Skeletal muscle satellite cell (primary cell): ENCODE data around the gene ANKRD13A.
"Not testable (repeated sequence)": the region's sequence is repeated elsewhere in the genome, so short reads cannot be mapped to it uniquely, and the experiment has no call there.

Experiments used
- H3K27me3 ChIP-seq: 2 replicates; pipeline ENCODE4 v1.7.0; 2013; ENCODE audit warnings: low read length; ENCODE audit not compliant: control insufficient read depth, insufficient read depth
- H3K36me3 ChIP-seq: 2 replicates; pipeline ENCODE4 v1.7.0; 2013; ENCODE audit warnings: mild to moderate bottlenecking, control low read depth, low read length; ENCODE audit not compliant: insufficient read depth
- H3K4me1 ChIP-seq: 2 replicates; pipeline ENCODE4 v1.7.0; 2013; ENCODE audit warnings: low read length; ENCODE audit not compliant: control insufficient read depth, insufficient read depth
- H3K4me2 ChIP-seq: 2 replicates; pipeline ENCODE4 v1.7.0; 2013; ENCODE audit warnings: mild to moderate bottlenecking, low read length
- H3K4me3 ChIP-seq: 2 replicates; pipeline ENCODE4 v1.7.0; 2013; ENCODE audit warnings: low read length
- H3K9ac ChIP-seq: 2 replicates; pipeline ENCODE4 v1.7.0; 2013; ENCODE audit warnings: mild to moderate bottlenecking, low read depth, low read length, moderate library complexity
- H3K9me3 ChIP-seq: replicated peaks from 2 replicates; pipeline ENCODE4 v1.7.0; 2013; ENCODE audit warnings: mild to moderate bottlenecking, control low read depth, low read length

ANKRD13A gene

DNA sequence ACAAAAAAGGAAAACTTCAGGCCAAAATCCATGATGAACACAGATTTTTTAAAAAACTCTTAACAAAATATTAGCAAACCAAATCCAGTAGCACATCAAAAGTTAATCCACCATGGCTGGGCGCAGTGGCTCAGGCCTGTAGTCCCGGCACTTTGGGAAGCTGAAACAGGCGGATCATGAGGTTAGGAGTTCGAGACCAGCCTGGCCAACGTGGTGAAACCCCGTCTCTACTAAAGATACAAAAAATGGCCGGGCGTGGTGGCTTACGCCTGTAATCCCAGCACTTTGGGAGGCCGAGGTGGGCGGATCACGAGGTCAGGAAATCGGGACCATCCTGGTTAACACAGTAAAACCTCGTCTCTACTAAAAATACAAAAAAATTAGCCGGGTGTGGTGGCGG lies 13.0 kb upstream of the ANKRD13A start:
- H3K4me1 ChIP-seq, H3K4me3 ChIP-seq, H3K9me3 ChIP-seq, H3K4me2 ChIP-seq, H3K27me3 ChIP-seq, H3K9ac ChIP-seq: not testable (repeated sequence)
- peaks cover 66% of the 10 kb centered on the region for H3K36me3 ChIP-seq

DNA sequence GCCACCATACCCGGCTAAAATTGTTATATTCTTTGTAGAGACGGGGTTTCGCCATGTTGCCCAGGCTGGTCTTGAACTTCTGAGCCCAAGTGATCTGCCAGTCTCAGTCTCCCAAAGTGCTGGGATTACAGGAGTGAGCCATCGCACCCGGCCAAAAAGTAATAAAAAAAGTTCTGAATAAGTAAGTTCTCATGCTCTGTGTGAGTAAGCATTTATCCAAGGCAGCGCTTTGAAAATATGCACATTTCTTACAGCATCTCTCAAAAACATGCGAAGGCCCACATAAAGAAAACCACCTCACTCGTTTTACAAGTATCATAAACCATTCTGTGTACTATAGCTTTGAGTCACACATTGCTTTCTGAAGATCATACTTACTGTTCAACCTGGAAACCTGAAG lies 11.6 kb upstream of the ANKRD13A start:
- Histone ChIP-seq H3K27me3 (no peaks in the 10 kb centered on the region), H3K4me1 (no peaks in the 10 kb centered on the region), H3K4me3 (no peak overlapping the region), H3K9me3 (no peaks in the 10 kb centered on the region), H3K36me3 (peaks cover 58% of the 10 kb centered on the region), H3K9ac (no peak overlapping the region), H3K4me2 (no peak overlapping the region)

DNA sequence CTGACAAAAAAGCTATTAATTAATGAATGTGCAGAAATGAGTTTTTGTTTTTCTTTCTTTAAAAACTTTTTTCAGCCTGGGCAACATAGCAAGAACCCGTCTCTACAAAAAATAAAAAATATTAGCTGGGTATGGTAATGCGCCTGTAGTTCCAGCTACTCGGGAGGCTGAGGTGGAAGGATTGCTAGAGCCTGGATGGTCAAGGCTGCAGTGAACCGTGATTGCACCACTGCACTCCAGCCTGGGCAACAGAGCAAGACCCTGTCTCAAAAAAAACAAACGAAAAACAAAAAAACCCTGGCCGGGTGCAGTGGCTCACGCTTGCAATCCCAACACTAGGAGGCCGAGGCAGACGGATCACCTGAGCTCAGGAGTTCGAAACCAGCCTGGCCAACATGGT lies 11.0 kb upstream of the ANKRD13A start:
- Histone ChIP-seq H3K27me3 (no peaks in the 10 kb centered on the region), H3K9me3 (no peaks in the 10 kb centered on the region), H3K9ac (no peak overlapping the region), H3K4me2 (no peak overlapping the region), H3K4me3 (no peak overlapping the region), H3K4me1 (no peaks in the 10 kb centered on the region), H3K36me3 (peaks cover 52% of the 10 kb centered on the region)

DNA sequence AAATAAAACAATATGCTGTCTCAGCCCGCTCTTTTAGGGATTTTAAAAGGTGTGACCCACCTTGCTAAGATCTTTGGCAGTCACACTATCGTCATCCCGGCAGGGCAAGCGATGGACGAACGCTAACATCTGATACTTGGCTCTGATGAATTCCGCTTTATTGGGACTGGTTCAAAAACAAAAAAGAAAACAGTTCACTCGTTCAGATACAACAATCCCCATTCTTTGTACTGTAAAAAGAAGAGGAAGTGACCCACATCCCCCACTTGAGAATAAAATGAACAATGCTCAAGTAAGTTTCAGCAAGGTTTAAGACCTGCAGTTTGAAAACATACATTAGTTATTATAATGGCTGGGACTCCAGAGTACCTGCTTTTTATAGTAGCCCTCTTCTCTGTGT lies 10.3 kb upstream of the ANKRD13A start:
- H3K9me3 ChIP-seq, result no peaks in the 10 kb centered on the region
- H3K4me2 ChIP-seq, result no peak overlapping the region
- no peak overlapping the region for H3K9ac ChIP-seq
- H3K4me1 ChIP-seq, result peaks cover 2% of the 10 kb centered on the region
- H3K4me3 ChIP-seq, result no peak overlapping the region
- H3K27me3 ChIP-seq, result no peaks in the 10 kb centered on the region
- peaks cover 45% of the 10 kb centered on the region for H3K36me3 ChIP-seq

DNA sequence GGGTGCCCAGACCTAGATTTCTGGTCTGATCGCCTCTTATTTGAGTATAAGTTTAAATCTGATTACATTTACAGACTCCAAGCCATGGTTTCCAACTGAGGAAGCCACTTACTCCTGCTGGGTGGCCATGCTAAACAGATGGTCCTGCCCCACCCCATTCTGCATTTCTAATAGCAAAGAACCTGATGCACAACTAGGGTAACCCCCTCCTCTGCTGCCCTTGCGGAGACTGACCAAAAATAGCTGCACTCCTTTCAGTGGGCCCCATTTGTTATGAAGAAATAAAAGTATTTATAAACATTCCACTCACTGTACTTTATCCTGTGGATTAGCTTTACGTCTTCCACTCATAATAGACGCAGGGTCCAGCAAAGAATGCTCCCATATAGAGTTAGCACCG lies 9.8 kb upstream of the ANKRD13A start:
- no peak overlapping the region for H3K4me2 ChIP-seq
- peaks cover 44% of the 10 kb centered on the region for H3K36me3 ChIP-seq
- no peaks in the 10 kb centered on the region for H3K27me3 ChIP-seq
- H3K9me3 ChIP-seq, result no peaks in the 10 kb centered on the region
- H3K4me1 ChIP-seq, result peaks cover 7% of the 10 kb centered on the region
- H3K4me3 ChIP-seq, result no peak overlapping the region
- no peak overlapping the region for H3K9ac ChIP-seq

DNA sequence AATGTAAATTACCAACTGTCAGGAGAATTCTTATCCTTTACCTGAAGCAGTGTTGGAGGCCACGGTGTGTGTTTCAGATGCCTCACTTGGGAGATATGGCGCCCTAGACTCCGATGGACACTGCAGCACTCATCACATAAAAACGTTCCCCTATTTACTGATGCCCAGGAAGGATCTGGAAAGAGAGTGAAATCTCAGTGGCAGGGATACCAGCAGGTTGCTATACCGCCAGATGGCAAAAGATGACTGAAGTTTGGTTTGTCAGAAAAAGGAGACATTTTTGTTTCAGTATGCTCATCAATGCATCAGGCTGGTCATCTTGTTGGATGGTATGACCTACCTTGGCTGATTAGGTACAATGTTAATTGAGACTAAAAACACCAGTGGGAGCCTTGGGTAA lies 7.6 kb upstream of the ANKRD13A start:
- H3K36me3 ChIP-seq, result peaks cover 33% of the 10 kb centered on the region
- no peak overlapping the region for H3K4me3 ChIP-seq
- no peak overlapping the region for H3K9ac ChIP-seq
- no peak overlapping the region for H3K4me2 ChIP-seq
- H3K4me1 ChIP-seq, result peaks cover 12% of the 10 kb centered on the region
- H3K27me3 ChIP-seq, result no peaks in the 10 kb centered on the region
- H3K9me3 ChIP-seq, result no peaks in the 10 kb centered on the region

DNA sequence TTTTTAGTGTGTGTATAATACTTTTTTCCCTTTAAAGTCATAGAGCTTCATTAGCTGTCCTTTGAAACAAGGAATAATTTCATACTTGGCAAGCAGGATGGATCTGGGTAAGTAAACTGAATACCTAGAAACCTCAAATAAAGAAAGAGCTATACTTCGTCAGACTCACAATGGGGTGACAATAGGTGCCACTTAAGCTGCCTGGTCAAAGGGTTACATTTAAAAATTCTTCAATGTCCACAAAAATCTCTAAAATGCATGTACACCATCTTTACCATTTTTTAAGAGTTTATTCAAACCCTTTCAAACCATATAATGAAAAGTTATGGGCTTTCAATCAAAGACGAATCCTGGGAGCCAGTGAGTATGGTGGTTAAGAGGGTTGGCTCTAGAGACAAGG lies 6.1 kb upstream of the ANKRD13A start:
- Histone ChIP-seq H3K4me3 (no peak overlapping the region), H3K9ac (no peak overlapping the region), H3K27me3 (no peaks in the 10 kb centered on the region), H3K4me2 (no peak overlapping the region), H3K4me1 (peaks cover 18% of the 10 kb centered on the region), H3K36me3 (peaks cover 26% of the 10 kb centered on the region), H3K9me3 (no peaks in the 10 kb centered on the region)

DNA sequence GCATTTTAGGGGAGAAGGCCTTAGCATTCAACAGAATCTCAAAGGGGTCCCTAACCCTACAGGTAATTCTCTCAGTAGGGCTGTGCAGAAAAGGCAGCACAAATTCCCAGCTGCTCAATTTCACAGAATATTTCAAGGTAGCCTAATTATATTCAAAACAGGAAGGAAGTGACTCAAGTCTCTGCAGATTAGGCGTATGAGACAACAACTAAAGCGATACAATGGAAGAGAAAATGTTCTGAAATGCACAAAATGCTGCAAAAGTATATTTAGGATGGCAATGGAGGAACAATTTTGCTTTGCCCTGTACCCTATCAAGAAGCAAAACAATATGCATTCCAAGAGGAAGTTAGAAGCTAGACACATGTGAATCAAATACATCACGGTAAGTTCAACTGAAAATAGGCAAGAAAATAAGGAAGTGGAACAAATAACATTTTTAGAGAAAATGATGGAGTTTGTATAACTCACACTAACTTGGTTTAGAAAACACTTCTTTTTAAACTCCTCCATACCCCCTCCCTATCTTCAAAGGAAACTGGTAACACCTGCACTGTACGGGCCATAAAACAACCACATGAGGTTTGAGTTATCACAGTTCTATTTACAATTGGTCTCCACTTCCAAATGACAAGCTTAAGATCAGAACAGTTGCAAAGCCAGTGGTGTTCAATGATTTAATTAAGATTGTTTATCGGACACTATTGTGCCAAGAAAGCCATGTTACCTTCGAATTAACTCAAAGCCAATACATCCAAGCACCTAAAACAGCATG lies 4.6 kb upstream of the ANKRD13A start:
- Histone ChIP-seq H3K4me1 (peaks cover 26% of the 10 kb centered on the region), H3K4me3 (peak overlapping the region; percentile 83), H3K4me2 (peak overlapping the region; percentile 92), H3K36me3 (peaks cover 18% of the 10 kb centered on the region), H3K27me3 (no peaks in the 10 kb centered on the region), H3K9me3 (no peaks in the 10 kb centered on the region), H3K9ac (peak overlapping the region; percentile 93)

DNA sequence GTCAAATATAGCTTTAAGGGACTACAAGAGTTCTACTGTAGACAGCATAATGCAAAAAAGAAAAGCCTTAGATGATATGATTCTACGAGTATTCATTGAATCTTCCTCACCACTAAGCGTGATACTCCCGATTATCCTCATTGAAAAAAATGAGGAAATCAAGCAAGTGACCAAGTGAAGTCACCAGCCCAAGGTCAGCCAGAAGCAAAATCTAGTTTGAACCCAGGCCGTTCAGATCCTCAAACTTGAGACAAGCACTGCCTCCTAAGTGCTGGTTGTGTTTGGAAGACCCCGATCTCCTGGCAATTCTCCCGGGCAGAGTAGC lies 3.9 kb upstream of the ANKRD13A start:
- H3K27me3 ChIP-seq, result no peaks in the 10 kb centered on the region
- H3K4me1 ChIP-seq, result peaks cover 26% of the 10 kb centered on the region
- peak overlapping the region; percentile 92 for H3K4me2 ChIP-seq
- no peaks in the 10 kb centered on the region for H3K9me3 ChIP-seq
- H3K36me3 ChIP-seq, result peaks cover 11% of the 10 kb centered on the region
- peak overlapping the region; percentile 83 for H3K4me3 ChIP-seq
- H3K9ac ChIP-seq, result peak overlapping the region; percentile 93

DNA sequence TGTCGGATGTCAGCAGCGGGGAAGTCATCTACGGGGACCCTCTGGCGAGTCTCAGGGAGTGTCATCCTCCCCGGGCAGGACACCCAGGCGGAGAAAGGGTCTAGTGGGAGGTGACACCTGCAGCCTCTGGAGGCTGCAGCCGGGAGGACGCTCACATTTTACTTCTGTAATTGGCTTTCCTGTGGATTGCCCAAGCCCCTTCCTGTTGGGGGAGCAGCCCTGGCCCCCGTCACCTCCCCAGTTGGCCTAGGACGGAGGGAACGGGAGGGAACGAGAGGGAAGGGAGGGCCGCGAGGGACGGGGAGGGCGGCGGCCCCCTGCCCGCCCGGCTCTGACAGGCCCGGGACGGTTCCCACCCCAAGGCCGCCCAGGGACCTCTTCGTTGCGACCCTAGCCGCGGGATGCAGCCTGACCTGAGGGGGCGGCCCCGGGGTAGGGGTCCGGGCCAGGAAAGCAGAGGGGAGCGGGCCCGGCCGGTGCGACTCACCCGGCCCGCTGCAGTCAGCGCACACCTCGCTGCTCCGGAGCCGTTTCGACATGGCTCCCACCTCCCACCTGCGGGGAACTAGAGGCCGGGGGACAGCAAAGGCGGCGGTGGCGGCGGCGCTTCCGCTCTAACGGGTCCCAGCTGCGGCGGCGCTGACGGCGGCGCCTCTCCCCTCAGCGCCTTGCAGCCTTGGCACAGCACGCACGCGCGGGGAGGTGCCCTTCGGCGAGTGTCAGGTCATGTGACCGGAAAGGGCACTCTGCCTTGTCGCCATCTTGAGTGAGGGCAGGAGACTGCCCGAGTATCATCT lies 3.3 kb upstream of the ANKRD13A start, which contains the start of gene GIT2:
TSS of gene GIT2 (minus strand) at position 683 of the 797 bp plus-strand sequence. CDS start at position 539, 144 bp downstream.
- Histone ChIP-seq H3K4me1 (peaks cover 26% of the 10 kb centered on the region), H3K9me3 (no peaks in the 10 kb centered on the region), H3K27me3 (no peaks in the 10 kb centered on the region), H3K36me3 (peaks cover 6% of the 10 kb centered on the region), H3K9ac (peak within 1 kb of the TSS; percentile 93), H3K4me3 (peak within 1 kb of the TSS; percentile 83), H3K4me2 (peak within 1 kb of the TSS; percentile 92)

DNA sequence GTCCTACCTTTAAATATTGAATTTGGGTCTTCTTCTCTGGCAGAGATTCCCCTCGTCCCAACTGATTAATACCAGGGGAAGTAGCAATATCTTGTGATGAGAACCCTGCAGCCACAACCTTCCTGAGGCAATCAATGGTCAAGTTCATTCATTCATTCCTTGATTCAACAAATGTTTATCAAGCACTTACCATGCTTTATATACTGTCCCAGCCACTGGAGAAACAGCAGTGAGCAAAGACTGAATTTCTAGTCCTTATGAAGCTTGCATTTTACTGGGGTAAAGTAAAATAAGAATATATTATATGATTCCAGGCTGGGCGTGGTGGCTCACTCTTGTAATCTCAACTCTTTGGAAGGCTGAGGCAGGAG lies 2.8 kb upstream of the ANKRD13A start:
- H3K4me1 ChIP-seq, result peaks cover 32% of the 10 kb centered on the region
- H3K36me3 ChIP-seq, result peaks cover 4% of the 10 kb centered on the region
- no peaks in the 10 kb centered on the region for H3K27me3 ChIP-seq
- H3K9me3 ChIP-seq, result no peaks in the 10 kb centered on the region
- H3K4me3 ChIP-seq, result peak overlapping the region; percentile 83
- H3K9ac ChIP-seq, result peak overlapping the region; percentile 93
- peak overlapping the region; percentile 92 for H3K4me2 ChIP-seq

DNA sequence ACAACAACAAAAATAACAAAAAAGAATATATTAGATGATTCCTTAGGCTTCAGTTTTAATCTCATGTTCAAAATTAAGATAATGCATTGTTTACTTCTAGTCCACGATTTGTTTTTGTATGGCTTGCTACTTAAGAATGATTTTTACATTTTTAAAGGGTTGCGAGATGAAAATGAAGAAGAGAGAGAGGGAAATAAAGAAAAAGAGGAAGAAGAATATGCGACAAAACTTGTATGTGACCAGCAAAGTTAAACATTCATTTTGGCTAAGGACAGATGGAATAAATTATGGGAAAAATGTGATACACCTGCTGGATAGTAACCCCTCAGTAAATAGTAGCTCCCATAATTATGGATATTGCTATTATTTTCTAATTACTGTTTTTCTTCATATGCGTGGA lies 1.8 kb upstream of the ANKRD13A start:
- peak overlapping the region; percentile 98 for H3K4me2 ChIP-seq
- no peaks in the 10 kb centered on the region for H3K36me3 ChIP-seq
- H3K4me3 ChIP-seq, result no peak overlapping the region
- H3K27me3 ChIP-seq, result no peaks in the 10 kb centered on the region
- peaks cover 38% of the 10 kb centered on the region for H3K4me1 ChIP-seq
- no peak overlapping the region for H3K9ac ChIP-seq
- no peaks in the 10 kb centered on the region for H3K9me3 ChIP-seq
